Calu3 (cell line): ENCODE measurements around the gene DAB1. TPM values are rescaled to one million over a fixed set of nuclear protein-coding genes. Genes with fewer than 3 reads are reported as not detected.

ENCODE experiments used
- BruUV-seq: library from RNA; stranded (reverse); fragments of 400-500 nt; replicated peaks from 2 replicates; lab custom pipeline; 2021; lab: Mats Ljungman, UMichigan
- CTCF ChIA-PET: fragments of 300-600 bp; sonication (Branson Sonifier 250); formaldehyde crosslinking; loops from one replicate; lab custom pipeline; 2022; ENCODE audit warnings: antibody characterized with exemption; lab: Charles Lee
- DNase-seq: peaks from one replicate; pipeline ENCODE4 v3.0.0; 2022
- H3K27ac Mint-ChIP-seq: one replicate; pipeline ENCODE4 v1.8.0; 2022; ENCODE audit warnings: mixed read lengths; ENCODE audit not compliant: unreplicated experiment
- H3K27me3 Mint-ChIP-seq: one replicate; pipeline ENCODE4 v1.8.0; 2022; ENCODE audit warnings: mixed read lengths; ENCODE audit not compliant: unreplicated experiment
- H3K36me3 Mint-ChIP-seq: one replicate; pipeline ENCODE4 v1.8.0; 2022; ENCODE audit warnings: mild to moderate bottlenecking, moderate library complexity, mixed read lengths; ENCODE audit not compliant: insufficient read depth, unreplicated experiment
- H3K4me1 Mint-ChIP-seq: one replicate; pipeline ENCODE4 v1.8.0; 2022; ENCODE audit warnings: mild to moderate bottlenecking, low read depth, mixed read lengths; ENCODE audit not compliant: unreplicated experiment
- H3K4me3 Mint-ChIP-seq: one replicate; pipeline ENCODE4 v1.8.0; 2022; ENCODE audit warnings: mild to moderate bottlenecking, low read depth, moderate library complexity, mixed read lengths; ENCODE audit not compliant: unreplicated experiment
- H3K9me3 Mint-ChIP-seq: one replicate; pipeline ENCODE4 v1.8.0; 2022; ENCODE audit warnings: low read depth, mixed read lengths; ENCODE audit not compliant: unreplicated experiment
- CTCF ChIP-seq: fragments of 200-600 bp; IDR thresholded peaks from one replicate; pipeline ENCODE4 v1.8.0; 2022; ENCODE audit warnings: antibody characterized with exemption; ENCODE audit not compliant: unreplicated experiment
- intact Hi-C: fragments of 100-400 bp; cut with micrococcal nuclease; formaldehyde crosslinking; loops from one replicate; pipeline ENCODE4 v1.10.0; 2022; ENCODE audit not compliant: unreplicated experiment
- total RNA-seq: library from RNA; stranded (reverse); gene quantifications from 2 replicates; pipeline ENCODE4 v1.2.3, GENCODE V29; 2022

DAB1 gene
- total RNA-seq, 1 experiment from 2014 or later = not detected

GRCh38 chr1:57279909-57280666, 143.8 kb downstream of the DAB1 start:
- no peaks in the 10 kb centered on the region for H3K4me1 Mint-ChIP-seq
- CTCF ChIA-PET = no interaction called here
- no peak overlapping the region for H3K27ac Mint-ChIP-seq
- DNase-seq = no peak
- H3K27me3 Mint-ChIP-seq = no peaks in the 10 kb centered on the region
- intact Hi-C loops = no loop called here
- no peak overlapping the region for H3K4me3 Mint-ChIP-seq
- no peaks in the 10 kb centered on the region for H3K36me3 Mint-ChIP-seq
- peaks cover 6% of the 10 kb centered on the region for H3K9me3 Mint-ChIP-seq
- BruUV-seq = no TSS peak
- TF ChIP-seq CTCF = no peak

GRCh38 chr1:57278558-57278957, 145.3 kb downstream of the DAB1 start:
- no peak overlapping the region for H3K4me3 Mint-ChIP-seq
- no TSS peak for BruUV-seq
- CTCF ChIA-PET = no interaction called here
- H3K36me3 Mint-ChIP-seq = no peaks in the 10 kb centered on the region
- H3K4me1 Mint-ChIP-seq = no peaks in the 10 kb centered on the region
- TF ChIP-seq CTCF = no peak
- intact Hi-C loops = no loop called here
- no peak overlapping the region for H3K27ac Mint-ChIP-seq
- no peak for DNase-seq
- peaks cover 6% of the 10 kb centered on the region for H3K9me3 Mint-ChIP-seq
- H3K27me3 Mint-ChIP-seq = no peaks in the 10 kb centered on the region

GRCh38 chr1:57277681-57278080, 146.2 kb downstream of the DAB1 start:
- Mint-ChIP-seq H3K9me3 (peaks cover 6% of the 10 kb centered on the region), H3K36me3 (no peaks in the 10 kb centered on the region), H3K27me3 (no peaks in the 10 kb centered on the region), H3K27ac (no peak overlapping the region), H3K4me1 (no peaks in the 10 kb centered on the region), H3K4me3 (no peak overlapping the region)
- BruUV-seq = no TSS peak
- TF ChIP-seq CTCF = no peak
- intact Hi-C loops = no loop called here
- DNase-seq = no peak
- CTCF ChIA-PET = no interaction called here

GRCh38 chr1:57276918-57277317, 146.9 kb downstream of the DAB1 start:
- Mint-ChIP-seq H3K36me3 (no peaks in the 10 kb centered on the region), H3K9me3 (peaks cover 6% of the 10 kb centered on the region), H3K27ac (no peak overlapping the region), H3K27me3 (no peaks in the 10 kb centered on the region), H3K4me1 (no peaks in the 10 kb centered on the region), H3K4me3 (no peak overlapping the region)
- no peak for TF ChIP-seq CTCF
- CTCF ChIA-PET = no interaction called here
- BruUV-seq = no TSS peak
- DNase-seq = no peak
- intact Hi-C loops = no loop called here
